ENCODE measurements around the gene PDRG1.

DNA sequence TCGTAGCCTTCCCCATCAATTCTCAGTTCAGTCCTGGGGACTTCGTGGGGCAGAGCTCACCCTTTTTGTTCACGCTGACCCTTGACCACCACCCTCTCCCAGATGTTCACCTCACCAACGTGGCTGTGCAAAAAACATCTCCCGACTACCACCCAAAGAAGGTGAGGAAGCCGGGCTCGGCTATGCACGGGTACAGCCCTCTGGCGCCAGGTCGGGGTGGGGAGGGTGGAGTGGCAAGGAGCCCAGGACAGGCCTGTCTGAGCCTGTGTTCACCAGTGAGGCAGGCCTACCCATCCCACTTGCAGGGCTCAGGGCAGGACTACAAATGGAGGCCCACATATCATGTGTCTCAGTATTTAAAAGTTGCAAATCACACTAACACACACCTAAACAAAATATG, 18.1 kb downstream of the PDRG1 start:
- TF ChIP-seq, protein P1, sequence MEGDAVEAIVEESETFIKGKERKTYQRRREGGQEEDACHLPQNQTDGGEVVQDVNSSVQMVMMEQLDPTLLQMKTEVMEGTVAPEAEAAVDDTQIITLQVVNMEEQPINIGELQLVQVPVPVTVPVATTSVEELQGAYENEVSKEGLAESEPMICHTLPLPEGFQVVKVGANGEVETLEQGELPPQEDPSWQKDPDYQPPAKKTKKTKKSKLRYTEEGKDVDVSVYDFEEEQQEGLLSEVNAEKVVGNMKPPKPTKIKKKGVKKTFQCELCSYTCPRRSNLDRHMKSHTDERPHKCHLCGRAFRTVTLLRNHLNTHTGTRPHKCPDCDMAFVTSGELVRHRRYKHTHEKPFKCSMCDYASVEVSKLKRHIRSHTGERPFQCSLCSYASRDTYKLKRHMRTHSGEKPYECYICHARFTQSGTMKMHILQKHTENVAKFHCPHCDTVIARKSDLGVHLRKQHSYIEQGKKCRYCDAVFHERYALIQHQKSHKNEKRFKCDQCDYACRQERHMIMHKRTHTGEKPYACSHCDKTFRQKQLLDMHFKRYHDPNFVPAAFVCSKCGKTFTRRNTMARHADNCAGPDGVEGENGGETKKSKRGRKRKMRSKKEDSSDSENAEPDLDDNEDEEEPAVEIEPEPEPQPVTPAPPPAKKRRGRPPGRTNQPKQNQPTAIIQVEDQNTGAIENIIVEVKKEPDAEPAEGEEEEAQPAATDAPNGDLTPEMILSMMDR (IDR thresholded peaks at IDR 0.05): no peak
- no peak for TF ChIP-seq EZH2 (IDR thresholded peaks at IDR 0.05; ENCODE audit: borderline replicate concordance, insufficient read depth, low read depth, low read length, poor library complexity, severe bottlenecking)
